HEK293 (cell line): Measurements from ENCODE around the gene KRTCAP2.

Experiments
- AEBP2 ChIP-seq: fragments of 450-650 bp; formaldehyde crosslinking; IDR thresholded peaks from 2 replicates; pipeline ENCODE4 v1.5.1; 2016; ENCODE audit warnings: missing biosample characterization, missing genetic modification characterization, borderline replicate concordance
- CTCF ChIP-seq: fragments of 450-650 bp; formaldehyde crosslinking; IDR thresholded peaks from 2 replicates; pipeline ENCODE4 v1.5.1; 2016; ENCODE audit warnings: missing biosample characterization, missing genetic modification characterization
- FEZF1 ChIP-seq: fragments of 450-650 bp; formaldehyde crosslinking; IDR thresholded peaks from 2 replicates; pipeline ENCODE4 v1.5.1; 2016; ENCODE audit warnings: missing biosample characterization, missing genetic modification characterization
- HOXC10 ChIP-seq: sonication (generic); formaldehyde crosslinking; IDR thresholded peaks from 2 replicates; pipeline ENCODE4 v1.8.1; 2023; ENCODE audit warnings: mild to moderate bottlenecking, missing genetic modification reagents
- PRDM10 ChIP-seq: fragments of 450-650 bp; formaldehyde crosslinking; IDR thresholded peaks from 2 replicates; pipeline ENCODE4 v1.5.1; 2016; ENCODE audit warnings: missing biosample characterization, missing genetic modification characterization
- REPIN1 ChIP-seq: fragments of 450-650 bp; formaldehyde crosslinking; IDR thresholded peaks from 2 replicates; pipeline ENCODE4 v1.5.1; 2017; ENCODE audit warnings: missing biosample characterization, missing genetic modification characterization, low read depth
- ZBTB1 ChIP-seq: fragments of 450-650 bp; formaldehyde crosslinking; IDR thresholded peaks from 2 replicates; pipeline ENCODE4 v1.5.1; 2016; ENCODE audit warnings: missing biosample characterization, missing genetic modification characterization
- ZBTB17 ChIP-seq: fragments of 450-650 bp; formaldehyde crosslinking; IDR thresholded peaks from 2 replicates; pipeline ENCODE4 v1.5.1; 2016; ENCODE audit warnings: missing biosample characterization, missing genetic modification characterization
- ZBTB48 ChIP-seq: fragments of 450-650 bp; formaldehyde crosslinking; IDR thresholded peaks from 2 replicates; pipeline ENCODE4 v1.5.1; 2016; ENCODE audit warnings: missing biosample characterization, missing genetic modification characterization
- ZFP41 ChIP-seq: fragments of 450-650 bp; formaldehyde crosslinking; IDR thresholded peaks from 2 replicates; pipeline ENCODE4 v1.5.1; 2016; ENCODE audit warnings: missing biosample characterization, missing genetic modification characterization, borderline replicate concordance
- ZNF148 ChIP-seq: fragments of 450-650 bp; formaldehyde crosslinking; IDR thresholded peaks from 2 replicates; pipeline ENCODE4 v1.5.0; 2017; ENCODE audit warnings: missing biosample characterization, missing genetic modification characterization, borderline replicate concordance
- ZNF16 ChIP-seq: fragments of 450-650 bp; formaldehyde crosslinking; IDR thresholded peaks from 2 replicates; pipeline ENCODE4 v1.5.1; 2016; ENCODE audit warnings: low read depth, missing biosample characterization, missing genetic modification characterization
- ZNF184 ChIP-seq: fragments of 450-650 bp; IDR thresholded peaks from 2 replicates; pipeline ENCODE4 v1.5.1; 2018; ENCODE audit warnings: missing biosample characterization, mild to moderate bottlenecking, missing genetic modification characterization
- ZNF19 ChIP-seq: fragments of 450-650 bp; formaldehyde crosslinking; IDR thresholded peaks from 2 replicates; pipeline ENCODE4; 2016; ENCODE audit warnings: missing biosample characterization, missing genetic modification characterization, low read depth
- ZNF26 ChIP-seq: fragments of 450-650 bp; formaldehyde crosslinking; IDR thresholded peaks from 2 replicates; pipeline ENCODE4 v1.5.1; 2016; ENCODE audit warnings: missing biosample characterization, missing genetic modification characterization
- ZNF311 ChIP-seq: fragments of 450-650 bp; formaldehyde crosslinking; IDR thresholded peaks from 2 replicates; pipeline ENCODE4 v1.5.1; 2017; ENCODE audit warnings: missing biosample characterization, missing genetic modification characterization, borderline replicate concordance
- ZNF354C ChIP-seq: fragments of 450-650 bp; formaldehyde crosslinking; IDR thresholded peaks from 2 replicates; pipeline ENCODE4 v1.5.1; 2016; ENCODE audit warnings: missing biosample characterization, missing genetic modification characterization, low read depth, borderline replicate concordance
- ZNF404 ChIP-seq: fragments of 450-650 bp; formaldehyde crosslinking; IDR thresholded peaks from 2 replicates; pipeline ENCODE4 v1.5.1; 2017; ENCODE audit warnings: missing biosample characterization, missing genetic modification characterization
- ZNF449 ChIP-seq: fragments of 450-650 bp; formaldehyde crosslinking; IDR thresholded peaks from 2 replicates; pipeline ENCODE4 v1.5.1; 2017; ENCODE audit warnings: missing biosample characterization, mild to moderate bottlenecking, missing genetic modification characterization, moderate library complexity
- ZNF530 ChIP-seq: fragments of 450-650 bp; formaldehyde crosslinking; IDR thresholded peaks from 2 replicates; pipeline ENCODE4 v1.5.1; 2016; ENCODE audit warnings: low read depth, missing biosample characterization, missing genetic modification characterization
- ZNF561 ChIP-seq: fragments of 450-650 bp; IDR thresholded peaks from 2 replicates; pipeline ENCODE4 v1.5.1; 2018; ENCODE audit warnings: missing biosample characterization, missing genetic modification characterization, borderline replicate concordance
- ZNF580 ChIP-seq: fragments of 450-650 bp; formaldehyde crosslinking; IDR thresholded peaks from 2 replicates; pipeline ENCODE4 v1.5.1; 2016; ENCODE audit warnings: missing biosample characterization, missing genetic modification characterization
- ZNF639 ChIP-seq: fragments of 450-650 bp; formaldehyde crosslinking; IDR thresholded peaks from 2 replicates; pipeline ENCODE4 v1.5.1; 2016; ENCODE audit warnings: missing biosample characterization, missing genetic modification characterization

The KRTCAP2 gene

GRCh38 chr1:155172732-155173477 is at the start of gene KRTCAP2 (continued):
- peak; percentile 98 for TF ChIP-seq CTCF
- no peak for TF ChIP-seq ZBTB1
- TF ChIP-seq ZNF148 (tag by site-specific recombination): no peak
- no peak for TF ChIP-seq ZNF530 (tag by site-specific recombination)
- TF ChIP-seq ZBTB17 (tag by site-specific recombination): peak; percentile 71
- TF ChIP-seq ZNF580: no peak; the same call in 1 of the 2 replicates
- no peak for TF ChIP-seq ZNF354C
- peak; percentile 26; the same call in 1 of the 2 replicates for TF ChIP-seq ZBTB48 (tag by site-specific recombination)
- no peak for TF ChIP-seq ZNF19 (tag by site-specific recombination)
- TF ChIP-seq AEBP2 (tag by site-specific recombination): no peak
- TF ChIP-seq ZFP41 (tag by site-specific recombination): no peak
- no peak for TF ChIP-seq HOXC10 (CRISPR knock-in tag)
- no peak for TF ChIP-seq FEZF1 (tag by site-specific recombination)
- TF ChIP-seq ZNF26: no peak
- TF ChIP-seq ZNF404 (tag by site-specific recombination): no peak
- TF ChIP-seq ZNF561 (tag by site-specific recombination): peak; percentile 20; the same call in 1 of the 2 replicates
- peak; percentile 47; the same call in 1 of the 2 replicates for TF ChIP-seq ZNF639
- TF ChIP-seq REPIN1 (tag by site-specific recombination): no peak
- peak; percentile 46; the same call in 1 of the 2 replicates for TF ChIP-seq ZNF449 (tag by site-specific recombination)
- TF ChIP-seq ZNF16: no peak
- TF ChIP-seq PRDM10 (tag by site-specific recombination): peak; percentile 69
- TF ChIP-seq ZNF184 (tag by site-specific recombination): no peak
- no peak for TF ChIP-seq ZNF311 (tag by site-specific recombination)
